ENCODE results near the gene LYRM2. TPM values are rescaled to one million over a fixed set of nuclear protein-coding genes. Genes with fewer than 3 reads are reported as not detected.
A peak's percentile ranks its signal among the peaks of the same experiment; 100 is the strongest.

The LYRM2 gene
- total and polyA plus RNA-seq, 2 of the 8 experiments (the other 6 are each of a cell fraction or from before 2014, with no cell fraction given) = 7.3 to 25.7 TPM

DNA sequence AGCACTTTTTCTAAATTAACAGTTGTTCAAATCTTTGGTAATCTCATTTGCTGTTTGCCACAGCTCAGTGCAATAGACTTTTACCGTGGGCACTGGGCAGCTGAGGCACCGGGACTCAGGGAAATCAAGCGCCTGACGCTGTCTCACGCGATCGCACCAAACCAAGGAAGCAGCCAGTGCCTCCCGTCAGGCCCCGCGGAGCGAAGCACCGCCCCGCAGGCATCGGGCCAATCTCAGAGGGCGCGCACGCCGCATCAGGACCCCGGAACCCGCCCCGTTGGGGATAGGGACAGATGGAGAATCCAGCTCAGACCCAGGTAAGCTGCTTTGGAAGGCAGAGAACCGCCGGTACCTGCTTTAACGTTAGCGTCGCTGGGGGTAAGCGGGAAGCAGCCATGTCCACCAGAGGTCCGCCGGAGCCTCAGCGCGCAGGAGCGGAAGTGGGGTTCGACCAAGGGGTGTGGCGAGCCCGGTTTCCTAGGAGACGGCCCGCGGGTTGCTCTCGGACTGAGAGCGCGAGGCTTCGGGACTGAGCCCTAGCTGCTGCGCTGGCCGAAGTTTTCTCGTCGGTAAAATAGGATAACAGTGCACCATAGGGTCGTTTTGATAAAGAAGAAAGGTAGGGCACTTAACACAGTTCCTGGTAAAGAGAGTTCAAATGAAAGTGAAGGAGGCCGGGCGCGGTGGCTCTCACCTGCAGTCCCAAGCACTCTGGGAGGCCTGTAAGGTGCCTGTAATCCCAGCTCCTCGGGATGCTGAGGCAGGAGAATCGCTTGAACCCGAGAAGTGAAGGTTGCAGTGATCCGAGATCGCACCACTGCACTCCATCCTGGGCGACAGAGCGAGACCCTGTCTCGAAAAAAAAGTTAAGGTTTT, at the start of gene LYRM2 (continued):
- TF ChIP-seq CTBP2 (IDR thresholded peaks at IDR 0.05; ENCODE audit: borderline replicate concordance, insufficient read depth, insufficient read length, low read length) (peak; percentile 64), SRF (IDR thresholded peaks at IDR 0.05; ENCODE audit: low read depth, low read length) (no peak)
